ENCODE data around the gene TNIP3. TPM values are rescaled to one million over a fixed set of nuclear protein-coding genes. Genes with fewer than 3 reads are reported as not detected.

Gene TNIP3
- total and polyA plus RNA-seq, 2 of the 4 experiments (the other 2 are of a cell fraction) = 0.10 to 0.18 TPM

- no peaks in the 10 kb centered on the region for H3K36me3 ChIP-seq (ENCODE audit: control insufficient read depth, insufficient read depth, low read length)
- no peak overlapping the region for H2BK120ac ChIP-seq (ENCODE audit: low read depth, low read length)
- no peak overlapping the region for H2AK5ac ChIP-seq (ENCODE audit: low read depth, low read length)
- no peaks in the 10 kb centered on the region for H4K20me1 ChIP-seq (ENCODE audit: insufficient read depth, low read length)
- H4K5ac ChIP-seq (ENCODE audit: low read depth, low read length) = no peak overlapping the region
- no peak overlapping the region for H4K8ac ChIP-seq (ENCODE audit: low read depth in 2 of 2, low read length in 2 of 2)
- no peak overlapping the region for H2BK20ac ChIP-seq (ENCODE audit: low read depth, low read length)
- POLR2A ChIA-PET (ENCODE audit: unreplicated experiment) = no interaction called here
- no TSS peak for BruUV-seq (replicated peaks)
- H4K91ac ChIP-seq (ENCODE audit: insufficient read depth, low read depth, low read length) = no peak overlapping the region
- DNase-seq (no peak), ATAC-seq (ENCODE audit: low read depth) (no peak)
- no CpG with 5 or more reads among the region's 2 CpGs for WGBS, 2 experiments (ENCODE audit: extremely low coverage in 2 of 2, insufficient read length in 1 of 2)
- H3K9me3 ChIP-seq (ENCODE audit: control insufficient read depth, insufficient read depth, low read length) = no peaks in the 10 kb centered on the region
- H3K27ac ChIP-seq (ENCODE audit: insufficient read depth, low read length) = no peak overlapping the region
- H3K9me1 ChIP-seq (ENCODE audit: insufficient read depth, low read length) = no peaks in the 10 kb centered on the region
- H3K18ac ChIP-seq (ENCODE audit: low read depth, low read length) = no peak overlapping the region
- H3K14ac ChIP-seq (replicated peaks; ENCODE audit: low read depth, low read length) = no peak overlapping the region
- H3K4me1 ChIP-seq (ENCODE audit: control insufficient read depth, insufficient read depth, low read length) = no peaks in the 10 kb centered on the region
- H2AK9ac ChIP-seq (replicated peaks; ENCODE audit: low read depth, low read length, poor library complexity) = no peak overlapping the region
- dilution Hi-C loops (cut with HindIII; ENCODE audit: low sequenced_read_pairs, unreplicated experiment) = no loop called here
- CTCF ChIA-PET = no interaction called here
- H3K79me1 ChIP-seq (ENCODE audit: low read depth in 1 of 2, low read length in 2 of 2) = no peaks in the 10 kb centered on the region
- TF ChIP-seq CEBPB (IDR thresholded peaks at IDR 0.05; ENCODE audit: low read depth, low read length) (no peak), MAZ (IDR thresholded peaks at IDR 0.05; ENCODE audit: borderline replicate concordance, low read depth, low read length) (no peak), SMC3 (IDR thresholded peaks at IDR 0.05; ENCODE audit: low read depth, low read length) (no peak), ELK1 (IDR thresholded peaks at IDR 0.05; ENCODE audit: borderline replicate concordance, low read depth, low read length) (no peak), MAFK (IDR thresholded peaks at IDR 0.05; ENCODE audit: low read depth, low read length) (no peak), NFE2L2 (IDR thresholded peaks at IDR 0.05; ENCODE audit: low read depth, low read length) (no peak), BHLHE40 (IDR thresholded peaks at IDR 0.05; ENCODE audit: low read depth, low read length) (no peak), RFX5 (IDR thresholded peaks at IDR 0.05; ENCODE audit: low read depth, low read length) (no peak), USF2 (IDR thresholded peaks at IDR 0.05; ENCODE audit: low read depth, low read length) (no peak), CTCF (conservative IDR thresholded peaks at IDR 0.05; ENCODE audit: low read depth, low read length) (no peak), RAD21 (IDR thresholded peaks at IDR 0.05; ENCODE audit: low read length) (no peak), FOS (IDR thresholded peaks at IDR 0.05; ENCODE audit: low read depth, low read length) (no peak), MXI1 (IDR thresholded peaks at IDR 0.05; ENCODE audit: borderline replicate concordance, low read depth, low read length) (no peak), CHD1 (IDR thresholded peaks at IDR 0.05; ENCODE audit: low read depth, low read length) (no peak), RCOR1 (IDR thresholded peaks at IDR 0.05; ENCODE audit: insufficient replicate concordance, low read length) (no peak), POLR2A (IDR thresholded peaks at IDR 0.05; ENCODE audit: low read depth, low read length) (no peak)
- in situ Hi-C loops (cut with MboI; ENCODE audit: low sequenced_read_pairs) = loop anchor here (10.0 kb wide), 1 partner anchor 944 kb away; no protein-coding TSS in a partner anchor
- H2BK15ac ChIP-seq (ENCODE audit: low read depth, low read length) = no peak overlapping the region
- H3K4me2 ChIP-seq (ENCODE audit: low read depth, low read length) = no peak overlapping the region
- H3K4ac ChIP-seq (ENCODE audit: low read depth, low read length) = no peak overlapping the region
- H3K23ac ChIP-seq (ENCODE audit: low read depth, low read length) = no peak overlapping the region
- no peak overlapping the region for H2AFZ ChIP-seq (replicated peaks; ENCODE audit: low read length, poor library complexity)
- no peak overlapping the region for H3K56ac ChIP-seq (ENCODE audit: extremely low read depth, insufficient read depth, low read length)
- H2BK5ac ChIP-seq (ENCODE audit: low read depth, low read length, poor library complexity, severe bottlenecking) = no peak overlapping the region
- no peak overlapping the region for H3K9ac ChIP-seq (ENCODE audit: low read depth, low read length)
- peaks cover 2% of the 10 kb centered on the region; the same call in 1 of the 2 replicates for H3K27me3 ChIP-seq (ENCODE audit: control insufficient read depth, insufficient read depth, low read length)
- H3K4me3 ChIP-seq (ENCODE audit: insufficient read depth, low read depth, low read length) = no peak overlapping the region
- intact Hi-C loops (cut with micrococcal nuclease) = no loop called here
Measured at GRCh38 chr4:121108557-121108956, 55.6 kb downstream of the TNIP3 start.
